Measurements from ENCODE around the gene NFASC. TPM values are rescaled to one million over a fixed set of nuclear protein-coding genes. Genes with fewer than 3 reads are reported as not detected.

Gene NFASC
- total and polyA plus RNA-seq, 12 donors, result 1.9 to 24.1 (median 9.2) TPM

GRCh38 chr1:204930155-204930523 is 59.5 kb downstream of the NFASC start:
- H3K4me3 ChIP-seq, result no peak overlapping the region
- ATAC-seq, result no peak
- H3K9me3 ChIP-seq, result no peaks in the 10 kb centered on the region
- no peak for DNase-seq
- peaks cover 0 to 32% (median 13%) of the 10 kb centered on the region in 9 donors for H3K4me1 ChIP-seq
- H3K27ac ChIP-seq, result no peak overlapping the region
- no peak for TF ChIP-seq CTCF (IDR thresholded peaks at IDR 0.05)
- WGBS, 2 donors, result 84 to 87% methylated on average over 3 of the region's 3 CpGs
- no peaks in the 10 kb centered on the region for H3K36me3 ChIP-seq
- intact Hi-C loops (cut with DNase I), result loop anchor here in 1 of 10 donors (10.0 kb wide), 1 partner anchor 65 kb away; no protein-coding TSS in a partner anchor
- H3K27me3 ChIP-seq, result peaks cover 0 to 18% (median 0%) of the 10 kb centered on the region in 7 donors

DNA sequence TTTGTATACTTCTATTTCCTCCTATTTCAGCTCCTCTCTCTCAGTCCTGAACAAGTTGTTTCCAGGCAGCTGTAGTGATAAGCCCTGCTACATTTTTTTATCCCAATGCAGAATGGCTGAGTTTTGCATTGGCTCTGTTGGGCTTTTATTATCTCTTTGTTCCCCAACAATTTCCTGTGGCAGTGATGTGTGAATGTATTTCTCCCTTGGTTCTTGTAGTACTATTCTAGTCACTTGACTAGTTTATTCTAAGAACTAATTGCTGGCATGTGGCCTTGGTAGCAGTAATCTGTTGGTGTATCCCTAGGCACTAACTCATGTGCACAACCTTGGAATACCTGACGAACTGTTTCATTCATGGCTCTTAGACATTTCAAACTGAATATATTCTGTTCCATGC is 60.7 kb downstream of the NFASC start:
- H3K4me3 ChIP-seq, result no peak overlapping the region
- H3K27me3 ChIP-seq, result peaks cover 0 to 18% (median 0%) of the 10 kb centered on the region in 7 donors
- H3K27ac ChIP-seq, result peak overlapping the region in 1 of 10 donors; percentile 2
- H3K9me3 ChIP-seq, result no peaks in the 10 kb centered on the region
- TF ChIP-seq CTCF (IDR thresholded peaks at IDR 0.05), result no peak
- peaks cover 0 to 24% (median 9%) of the 10 kb centered on the region in 9 donors for H3K4me1 ChIP-seq
- WGBS, 2 donors, result 33 to 37% methylated on average over 1 of the region's 1 CpG
- intact Hi-C loops (cut with DNase I), result loop anchor here in 1 of 10 donors (10.0 kb wide), 1 partner anchor 67 kb away; no protein-coding TSS in a partner anchor
- H3K36me3 ChIP-seq, result no peaks in the 10 kb centered on the region
- ATAC-seq (peak in 5 of 8 donors; percentile 24 to 75 (median 52)), DNase-seq (no peak)

GRCh38 chr1:204931768-204932572 is 61.3 kb downstream of the NFASC start:
- TF ChIP-seq CTCF (IDR thresholded peaks at IDR 0.05), result no peak
- Histone ChIP-seq H3K4me3 (no peak overlapping the region), H3K27ac (no peak overlapping the region), H3K4me1 (peaks cover 0 to 24% (median 9%) of the 10 kb centered on the region in 9 donors), H3K36me3 (no peaks in the 10 kb centered on the region), H3K27me3 (peaks cover 0 to 12% (median 0%) of the 10 kb centered on the region in 7 donors), H3K9me3 (no peaks in the 10 kb centered on the region)
- WGBS, 2 donors, result 90 to 92% methylated on average over 7 of the region's 7 CpGs
- DNase-seq (no peak), ATAC-seq (no peak)
- intact Hi-C loops (cut with DNase I), result loop anchor here in 1 of 10 donors (10.0 kb wide), 1 partner anchor 67 kb away; no protein-coding TSS in a partner anchor

DNA sequence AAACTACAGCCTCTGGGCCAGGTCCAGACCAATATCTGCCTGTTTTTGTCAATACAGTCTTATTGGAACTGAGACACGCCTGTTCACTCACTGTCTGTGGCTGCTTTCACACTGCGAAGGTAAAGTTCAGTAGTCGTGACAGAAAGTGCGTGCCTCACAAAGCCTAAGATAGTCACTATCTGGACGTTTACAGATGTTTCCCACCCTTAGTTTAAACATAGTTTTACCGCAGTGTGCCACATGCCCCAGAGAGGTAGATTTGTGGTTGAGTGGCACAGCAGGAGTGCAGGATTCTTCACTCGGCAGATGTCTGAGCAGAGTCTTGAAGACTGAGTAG is 61.9 kb downstream of the NFASC start:
- ATAC-seq (no peak), DNase-seq (no peak)
- H3K4me3 ChIP-seq, result no peak overlapping the region
- H3K4me1 ChIP-seq, result peaks cover 0 to 24% (median 9%) of the 10 kb centered on the region in 9 donors
- WGBS, 2 donors, result 73 to 81% methylated on average over 7 of the region's 7 CpGs
- no peak for TF ChIP-seq CTCF (IDR thresholded peaks at IDR 0.05)
- intact Hi-C loops (cut with DNase I), result loop anchor here in 1 of 10 donors (10.0 kb wide), 1 partner anchor 68 kb away; no protein-coding TSS in a partner anchor
- no peak overlapping the region for H3K27ac ChIP-seq
- H3K9me3 ChIP-seq, result no peaks in the 10 kb centered on the region
- peaks cover 0 to 7% (median 0%) of the 10 kb centered on the region in 7 donors for H3K27me3 ChIP-seq
- H3K36me3 ChIP-seq, result no peaks in the 10 kb centered on the region
